Left hindlimb (tissue), 1 donor: ENCODE measurements around the gene RSPO3.
"Not testable (repeated sequence)": the region's sequence is repeated elsewhere in the genome, so short reads cannot be mapped to it uniquely, and the experiment has no call there.

Experiments
- DNase-seq: peaks from one replicate; pipeline ENCODE4 v3.0.0-alpha.2; 2018

Gene RSPO3

GRCh38 chr6:127207591-127208120 lies 89.2 kb downstream of the RSPO3 start:
- DNase-seq = no peak

DNA sequence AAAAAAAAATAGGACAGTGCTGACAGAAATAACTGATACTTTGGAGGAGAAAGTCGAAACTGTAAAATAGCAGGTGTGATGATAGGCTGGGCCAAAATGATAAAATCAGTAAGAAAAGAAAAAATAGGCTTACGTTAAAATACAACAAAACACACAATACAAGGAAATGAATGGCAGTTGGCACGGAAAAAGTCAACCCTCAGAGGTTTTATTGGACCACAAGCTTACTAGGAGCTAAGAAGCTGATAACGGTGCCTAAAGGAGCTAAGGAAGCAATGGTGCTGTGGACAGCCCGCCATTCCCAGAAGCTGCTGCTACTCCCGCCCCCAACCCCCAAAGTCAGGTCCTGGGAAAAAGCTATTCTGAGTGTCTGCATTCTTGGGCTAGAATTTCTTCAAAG lies 92.3 kb downstream of the RSPO3 start:
- no peak for DNase-seq

DNA sequence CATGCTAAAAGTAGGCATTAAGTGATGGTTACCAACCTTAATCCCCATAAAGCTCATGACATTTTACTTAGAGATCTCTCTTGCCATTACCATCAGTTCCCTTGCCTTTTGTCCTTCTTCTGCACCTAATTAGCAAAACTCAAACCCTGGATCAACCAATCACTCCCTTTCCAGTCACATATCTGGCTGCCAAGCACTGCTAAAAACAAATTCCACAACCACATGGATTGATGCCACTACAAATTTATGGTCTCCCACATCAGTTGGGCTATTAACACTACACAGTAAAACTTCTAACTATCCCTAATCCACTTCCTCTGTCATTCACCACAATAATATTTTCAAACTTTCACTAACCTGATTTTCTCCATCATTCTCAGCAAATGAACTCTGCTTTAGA lies 93.9 kb downstream of the RSPO3 start:
- DNase-seq = no peak

GRCh38 chr6:127214032-127214431 lies 95.6 kb downstream of the RSPO3 start:
- DNase-seq = not testable (repeated sequence)

GRCh38 chr6:127214531-127214930 lies 96.1 kb downstream of the RSPO3 start:
- DNase-seq = not testable (repeated sequence)

DNA sequence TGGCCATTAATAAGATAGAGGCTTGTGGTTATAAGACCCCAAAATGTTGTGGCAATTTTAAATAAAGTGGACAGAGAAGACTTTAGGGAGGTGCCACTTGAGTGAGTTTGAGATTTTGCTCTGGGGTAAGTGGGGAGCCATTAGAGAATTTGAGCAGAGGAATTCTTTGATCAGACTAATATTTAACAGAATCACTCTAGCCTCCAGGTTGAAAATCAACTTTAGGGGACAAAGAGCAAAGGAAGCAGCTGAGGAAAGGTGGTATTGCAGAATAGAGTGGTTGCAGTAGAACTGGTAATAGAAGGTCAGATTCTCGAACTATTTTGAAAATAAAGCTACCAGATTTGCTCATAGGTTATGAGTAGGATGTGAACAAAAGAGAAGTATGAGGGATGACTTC lies 97.5 kb downstream of the RSPO3 start:
- no peak for DNase-seq

DNA sequence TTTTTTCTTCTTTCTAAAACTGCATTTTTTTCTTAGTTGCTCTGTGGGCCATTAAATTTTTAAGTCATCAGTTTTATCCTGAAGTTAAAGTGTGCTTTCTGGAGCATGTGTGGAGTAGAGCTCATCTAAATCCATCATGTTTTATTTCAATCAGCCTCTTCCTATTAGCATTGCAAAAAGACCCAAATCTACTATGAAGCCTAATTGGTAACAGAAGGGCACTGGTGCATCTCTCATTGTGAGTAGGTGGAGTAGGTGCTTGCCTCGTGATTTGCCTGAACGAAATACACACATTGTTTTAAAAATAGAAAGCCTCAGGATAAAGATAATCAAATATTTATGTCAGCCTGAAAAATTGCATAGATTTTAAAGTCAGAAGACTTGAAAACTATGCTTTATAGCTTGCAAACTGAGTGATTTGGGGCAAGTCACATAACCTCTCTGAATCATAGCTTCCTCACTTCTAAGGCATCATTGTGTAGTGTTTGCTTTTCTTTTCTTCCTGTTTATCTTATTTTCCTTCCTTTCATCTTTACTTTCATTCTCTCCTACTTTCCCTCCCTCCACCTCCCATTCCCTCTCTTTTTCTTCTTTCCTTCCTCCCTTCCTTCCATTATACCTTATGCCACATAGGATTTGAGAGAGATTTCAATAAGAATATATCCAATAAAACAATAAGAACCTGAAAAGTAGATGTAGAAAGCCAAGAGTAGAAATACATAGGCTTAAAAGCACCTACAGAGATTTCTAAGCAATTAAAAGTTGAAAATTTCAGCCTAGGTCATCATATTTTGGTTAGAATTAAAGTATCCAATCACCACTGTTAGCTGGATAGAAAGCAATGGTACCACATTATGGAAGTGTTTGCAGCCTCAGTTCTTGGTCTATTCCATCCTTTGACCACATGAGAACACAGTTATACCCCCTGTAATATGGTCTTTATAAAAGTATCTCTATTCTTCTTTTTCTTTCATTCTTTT lies 98.6 kb downstream of the RSPO3 start:
- no peak for DNase-seq

- DNase-seq = no peak
Measured at GRCh38 chr6:127219869-127220268, 101.4 kb downstream of the RSPO3 start.

GRCh38 chr6:127221201-127221600 lies 102.7 kb downstream of the RSPO3 start:
- no peak for DNase-seq

DNA sequence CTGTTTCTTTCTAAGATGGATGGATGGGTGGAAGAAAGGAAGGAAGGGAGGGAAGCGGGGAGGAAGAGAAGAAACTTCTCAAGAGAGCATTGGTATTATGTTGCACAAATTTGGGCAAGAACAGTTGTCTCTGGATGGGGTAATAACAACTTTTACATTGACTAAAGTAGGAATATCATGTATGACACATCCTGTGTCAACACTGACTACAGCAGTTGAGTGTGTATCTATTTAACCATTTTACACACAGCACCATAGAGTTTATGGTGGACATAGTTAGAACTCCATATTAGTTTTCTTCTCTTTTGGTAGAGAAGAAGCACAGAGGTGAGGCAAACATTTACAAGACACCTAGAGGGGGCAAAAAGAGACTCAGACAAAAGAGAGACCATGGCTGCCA lies 103.9 kb downstream of the RSPO3 start:
- no peak for DNase-seq

- no peak for DNase-seq
Measured at GRCh38 chr6:127225497-127225896, 107.0 kb downstream of the RSPO3 start.

GRCh38 chr6:127233819-127234218 lies 115.3 kb downstream of the RSPO3 start:
- DNase-seq = not testable (repeated sequence)

DNA sequence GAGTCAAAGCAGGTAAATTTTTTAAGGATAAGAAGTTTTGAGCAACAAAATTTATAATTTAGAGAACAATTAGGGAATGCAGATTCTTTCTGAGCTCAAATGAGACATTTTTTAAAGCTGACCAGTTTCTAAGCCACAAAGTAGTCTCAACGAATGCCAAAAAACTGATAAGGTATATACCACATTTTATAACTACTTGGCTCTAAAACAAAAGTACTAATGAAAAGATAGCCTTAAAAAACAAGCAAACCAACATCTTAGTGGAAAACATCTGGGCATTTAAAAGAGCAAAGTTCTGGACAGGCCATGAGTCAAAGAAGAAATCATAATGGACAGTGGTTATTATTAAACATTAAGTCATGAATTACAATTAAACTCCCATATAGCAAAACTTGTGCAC lies 125.0 kb downstream of the RSPO3 start:
- no peak for DNase-seq
